Measurements from ENCODE around the gene MIAT.

The MIAT gene

GRCh38 chr22:26667140-26667539, 9.8 kb downstream of the MIAT start:
- FAIRE-seq (no peak), DNase-seq (ENCODE audit: low spot score) (no peak)

- FAIRE-seq (no peak), DNase-seq (ENCODE audit: low spot score) (no peak)
Measured at GRCh38 chr22:26669060-26669481, 11.7 kb downstream of the MIAT start.

GRCh38 chr22:26670459-26670858, 13.1 kb downstream of the MIAT start:
- DNase-seq (ENCODE audit: low spot score) (no peak), FAIRE-seq (no peak)

GRCh38 chr22:26671317-26672059, 14.1 kb downstream of the MIAT start:
- peak; percentile 77 for FAIRE-seq
- DNase-seq (ENCODE audit: low spot score): peak; percentile 85

GRCh38 chr22:26672060-26672471, 14.7 kb downstream of the MIAT start:
- FAIRE-seq: no peak

GRCh38 chr22:26672590-26673468, 15.4 kb downstream of the MIAT start:
- FAIRE-seq (peak; percentile 83), DNase-seq (ENCODE audit: low spot score) (peak; percentile 87)

More at GRCh38 chr22:26672060-26672471, 14.7 kb downstream of the MIAT start:
- no peak for DNase-seq (ENCODE audit: low spot score)

- FAIRE-seq (no peak), DNase-seq (ENCODE audit: low spot score) (peak; percentile 19)
Measured at GRCh38 chr22:26673486-26673885, 16.1 kb downstream of the MIAT start.

- DNase-seq (ENCODE audit: low spot score): peak; percentile 17
- FAIRE-seq: no peak
Measured at GRCh38 chr22:26674211-26675190, 17.1 kb downstream of the MIAT start.

GRCh38 chr22:26675687-26676268, 18.4 kb downstream of the MIAT start:
- DNase-seq (ENCODE audit: low spot score) (no peak), FAIRE-seq (no peak)

- DNase-seq (ENCODE audit: low spot score) (no peak), FAIRE-seq (no peak)
Measured at GRCh38 chr22:26677217-26677616, 19.8 kb downstream of the MIAT start.

GRCh38 chr22:26679003-26679629, 21.7 kb downstream of the MIAT start:
- FAIRE-seq (peak; percentile 58), DNase-seq (ENCODE audit: low spot score) (peak; percentile 73)

GRCh38 chr22:26680485-26680884, 23.1 kb downstream of the MIAT start:
- FAIRE-seq: no peak
- DNase-seq (ENCODE audit: low spot score): no peak

GRCh38 chr22:26681395-26681821, 24.0 kb downstream of the MIAT start:
- DNase-seq (ENCODE audit: low spot score): peak; percentile 41
- FAIRE-seq: no peak

- DNase-seq (ENCODE audit: low spot score) (no peak), FAIRE-seq (no peak)
Measured at GRCh38 chr22:26684168-26684567, 26.8 kb downstream of the MIAT start.

- FAIRE-seq: no peak
- DNase-seq (ENCODE audit: low spot score): no peak
Measured at GRCh38 chr22:26685601-26686000, 28.2 kb downstream of the MIAT start.

GRCh38 chr22:26687439-26687838, 30.1 kb downstream of the MIAT start:
- no peak for FAIRE-seq
- DNase-seq (ENCODE audit: low spot score): no peak

- DNase-seq (ENCODE audit: low spot score) (no peak), FAIRE-seq (no peak)
Measured at GRCh38 chr22:26689513-26690301, 32.3 kb downstream of the MIAT start.

- FAIRE-seq (no peak), DNase-seq (ENCODE audit: low spot score) (no peak)
Measured at GRCh38 chr22:26690654-26691376, 33.4 kb downstream of the MIAT start.

- no peak for FAIRE-seq
- no peak for DNase-seq (ENCODE audit: low spot score)
Measured at GRCh38 chr22:26691377-26691716, 34.0 kb downstream of the MIAT start.
